ENCODE results near the gene PREX1.
"Not testable (repeated sequence)": the region's sequence is repeated elsewhere in the genome, so short reads cannot be mapped to it uniquely, and the experiment has no call there.

The PREX1 gene

DNA sequence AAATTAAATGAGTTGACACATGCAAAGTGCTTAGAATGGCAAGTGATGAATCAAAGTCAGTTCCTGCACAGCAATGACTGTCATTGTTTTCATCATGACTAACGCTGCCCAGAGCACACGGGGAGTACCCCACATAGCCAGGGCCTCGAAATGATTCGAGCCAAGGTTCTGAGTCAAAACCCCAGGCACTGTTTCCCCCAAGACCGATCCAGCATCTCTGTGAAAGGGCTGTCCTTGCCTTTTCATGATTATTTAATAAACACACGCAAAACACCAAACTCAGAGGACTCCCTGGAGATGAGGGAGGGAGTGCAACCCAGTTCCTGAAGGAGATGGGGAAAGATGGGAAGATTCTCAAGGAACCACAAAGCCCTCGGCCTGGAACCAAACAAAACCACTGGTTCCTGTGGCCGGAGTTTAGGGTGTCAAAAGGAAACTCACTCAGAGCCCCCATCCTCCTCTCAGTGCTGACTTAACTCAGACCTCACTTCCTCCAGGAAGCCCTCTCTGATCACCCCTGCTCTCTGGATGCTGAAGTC, 3.8 kb downstream of the PREX1 start:
- FAIRE-seq: no peak

DNA sequence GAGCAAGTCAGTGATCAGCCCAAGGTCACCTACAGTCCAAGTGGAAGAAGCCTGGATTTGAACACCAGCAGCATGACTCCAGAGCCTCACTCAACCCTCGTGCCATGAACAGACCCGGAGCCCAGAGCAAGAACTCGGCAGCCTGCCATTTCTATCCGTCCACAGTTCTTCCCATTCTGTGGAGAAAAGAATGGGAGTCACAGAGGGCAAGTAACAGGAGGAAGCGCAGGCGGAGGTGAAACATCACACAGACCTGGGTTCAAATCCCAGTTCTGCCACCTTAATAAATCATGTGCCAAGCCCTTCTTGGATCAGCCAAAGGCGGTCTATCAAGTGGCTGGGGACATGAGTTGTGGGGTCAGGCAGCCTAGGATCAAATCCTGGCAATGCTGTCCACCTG, 4.3 kb downstream of the PREX1 start:
- no peak for FAIRE-seq

DNA sequence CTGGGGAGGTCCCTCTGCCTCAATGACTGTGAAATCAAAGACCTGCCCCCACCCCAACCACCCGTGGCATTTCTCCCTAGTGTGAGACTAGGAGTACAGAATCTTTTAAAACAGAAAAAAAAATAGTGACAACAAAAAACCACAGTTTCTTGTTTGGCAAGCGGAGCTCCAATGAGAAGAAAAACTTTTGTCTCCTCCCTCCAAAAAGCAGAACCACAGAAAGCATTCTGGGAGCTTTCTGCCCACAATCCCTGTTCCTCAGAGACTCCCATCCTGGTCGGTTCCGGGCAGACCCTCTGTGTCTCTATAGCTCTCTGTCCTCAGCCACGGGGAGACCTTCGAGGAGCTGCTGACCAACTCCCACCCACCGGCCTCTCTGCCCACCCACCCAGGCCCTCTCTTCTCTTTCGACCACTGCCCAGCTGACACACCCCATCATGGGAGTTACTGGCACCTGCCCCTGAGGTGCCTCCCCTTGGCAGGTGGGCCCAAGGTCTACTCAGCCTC, 4.9 kb downstream of the PREX1 start:
- no peak for FAIRE-seq

DNA sequence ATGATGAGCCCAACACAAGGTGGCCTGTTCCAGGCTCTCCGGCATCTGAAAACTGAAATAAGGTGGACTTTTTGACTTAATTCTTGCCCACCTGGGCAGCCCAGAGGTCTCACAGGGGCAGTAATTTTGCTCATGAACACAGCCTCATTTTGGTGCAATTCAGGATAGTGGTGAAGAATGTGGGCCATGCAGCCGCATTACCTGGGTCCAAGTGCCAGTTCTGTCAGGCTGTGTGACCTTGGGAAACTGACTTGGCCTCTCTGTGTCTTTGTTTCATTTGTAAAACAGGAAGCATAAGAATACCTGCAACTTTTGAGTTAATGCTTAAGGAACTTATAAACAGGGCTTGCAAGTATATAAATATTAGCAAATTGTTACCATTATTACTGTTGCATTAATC, 5.6 kb downstream of the PREX1 start:
- no peak for FAIRE-seq

DNA sequence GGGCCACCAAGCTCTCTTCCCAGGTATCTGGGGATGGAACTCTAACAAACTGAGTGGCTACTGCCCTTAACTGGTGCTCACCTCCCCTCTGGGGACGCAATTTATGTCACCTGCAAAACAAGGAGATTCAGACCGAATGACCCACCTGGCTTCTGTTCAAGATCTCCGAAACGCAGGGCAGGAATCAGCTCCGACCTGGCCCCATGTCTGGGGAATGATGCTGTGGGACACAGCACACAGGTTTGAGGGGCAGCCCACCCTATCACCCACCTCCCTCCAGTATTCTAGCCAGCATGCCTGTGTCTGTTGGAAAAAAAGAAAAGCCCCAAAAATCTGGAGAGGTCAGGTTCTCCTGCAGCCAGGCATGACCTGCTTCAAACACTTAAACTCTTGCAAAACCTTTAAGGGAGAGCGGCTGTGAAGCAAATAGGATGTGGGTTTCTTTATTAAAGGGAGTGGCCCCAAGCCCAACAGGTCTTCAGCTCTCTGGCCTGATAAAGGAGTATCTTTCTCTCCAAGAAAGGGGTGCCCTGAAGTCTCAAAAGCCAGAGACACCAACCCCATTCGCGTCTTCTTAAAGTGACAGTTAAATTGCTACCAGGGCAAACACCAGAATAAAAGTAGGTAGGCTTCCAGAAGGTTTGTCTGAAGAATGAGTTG, 6.4 kb downstream of the PREX1 start:
- no peak for FAIRE-seq

DNA sequence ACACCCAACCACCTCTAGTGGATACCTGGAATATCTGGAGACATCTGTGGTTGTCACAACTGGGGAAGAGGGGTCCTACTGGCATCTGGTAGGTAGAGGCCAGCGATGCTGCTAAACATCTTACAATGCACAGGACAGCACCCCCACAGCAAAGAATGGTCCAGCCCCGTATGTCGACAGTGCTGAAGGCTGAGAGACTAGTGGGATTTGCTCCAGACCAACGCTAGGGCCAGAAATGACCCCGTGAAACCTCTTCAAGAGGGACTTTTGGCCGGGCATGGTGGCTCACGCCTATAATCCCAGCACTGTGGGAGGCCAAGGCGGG, 7.2 kb downstream of the PREX1 start:
- no peak for FAIRE-seq

DNA sequence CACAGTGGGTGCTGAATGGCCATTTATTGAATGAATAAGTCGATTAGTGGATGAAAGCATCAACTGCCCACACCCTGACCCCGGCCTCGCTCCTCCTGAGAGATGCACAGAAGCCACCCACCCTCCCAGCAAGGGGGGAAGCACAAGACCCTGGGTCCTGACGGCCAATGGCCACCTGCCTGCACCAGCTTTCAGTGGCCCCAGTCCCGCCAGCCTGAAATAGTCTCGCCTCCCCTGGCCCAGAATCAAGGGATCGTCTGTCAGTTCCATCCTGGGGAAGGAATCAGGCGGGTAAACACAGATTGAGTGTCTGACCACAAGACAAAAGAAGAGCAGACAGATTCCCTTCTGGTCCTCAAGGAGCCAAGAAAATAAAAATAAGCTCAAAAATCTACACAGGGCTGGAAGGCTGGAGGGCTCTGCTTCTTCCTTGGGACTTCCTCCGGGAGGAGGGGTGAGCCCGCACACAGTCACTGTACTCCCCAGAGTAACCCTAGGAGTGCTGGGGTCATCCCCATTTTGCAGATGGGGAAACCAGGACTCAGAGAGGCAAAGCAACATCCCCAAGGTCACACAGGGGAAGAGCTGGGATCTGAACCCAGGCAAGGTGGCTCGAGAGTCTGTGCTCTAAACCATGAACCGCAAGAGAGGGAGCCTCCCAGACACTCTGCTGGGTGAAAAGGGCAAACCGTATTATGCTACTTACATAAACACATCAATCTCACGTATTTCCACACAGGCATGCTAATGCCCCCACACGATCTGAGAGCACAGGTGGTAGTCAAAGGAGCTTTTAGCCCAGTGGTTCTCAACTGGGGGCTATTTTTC, 7.8 kb downstream of the PREX1 start:
- no peak for FAIRE-seq

DNA sequence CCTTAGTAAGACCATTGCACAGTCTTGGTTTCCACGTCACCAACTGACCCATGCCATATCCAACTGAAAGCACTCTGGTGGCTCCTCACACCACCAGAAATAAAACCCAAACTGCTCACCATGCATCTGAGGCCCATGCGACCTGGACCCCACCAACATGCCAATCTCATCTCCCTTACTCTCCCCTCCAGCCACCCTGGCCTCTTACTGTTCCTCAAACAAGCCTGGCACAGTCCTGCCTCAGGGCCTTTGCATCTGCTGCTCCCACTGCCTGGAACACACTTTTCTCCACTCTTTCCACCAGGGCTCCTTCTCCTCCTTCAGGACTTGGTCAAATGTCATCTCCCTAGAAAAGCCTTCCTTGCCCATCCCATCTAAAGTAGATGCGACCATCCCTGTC, 8.7 kb downstream of the PREX1 start:
- FAIRE-seq: no peak

DNA sequence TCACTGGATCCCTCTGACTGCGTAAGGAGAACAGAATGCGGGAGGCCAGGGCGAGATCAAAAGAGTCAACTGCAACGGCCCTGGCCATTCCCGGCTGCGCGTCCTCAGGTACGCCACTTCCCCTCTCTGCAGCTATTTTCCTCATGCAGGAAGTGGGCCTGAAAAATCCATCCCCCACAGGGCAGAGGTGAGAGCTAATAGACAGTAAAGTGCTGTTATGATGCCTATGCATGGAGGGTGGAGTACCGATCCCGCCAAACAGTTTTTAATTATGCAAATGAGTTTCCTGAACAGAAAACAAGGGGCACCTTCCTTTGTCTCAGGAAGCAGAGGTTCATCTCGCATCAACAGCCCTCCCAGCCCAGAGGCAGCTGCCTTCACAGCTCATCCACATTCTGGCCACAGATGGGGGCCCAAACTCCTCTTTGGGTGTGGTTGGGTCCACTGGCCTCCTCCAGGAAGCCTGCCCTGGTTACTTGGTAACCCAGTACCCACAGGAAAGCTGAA, 9.3 kb downstream of the PREX1 start:
- no peak for FAIRE-seq

GRCh38 chr20:48818031-48818370, 9.8 kb downstream of the PREX1 start:
- FAIRE-seq: no peak

DNA sequence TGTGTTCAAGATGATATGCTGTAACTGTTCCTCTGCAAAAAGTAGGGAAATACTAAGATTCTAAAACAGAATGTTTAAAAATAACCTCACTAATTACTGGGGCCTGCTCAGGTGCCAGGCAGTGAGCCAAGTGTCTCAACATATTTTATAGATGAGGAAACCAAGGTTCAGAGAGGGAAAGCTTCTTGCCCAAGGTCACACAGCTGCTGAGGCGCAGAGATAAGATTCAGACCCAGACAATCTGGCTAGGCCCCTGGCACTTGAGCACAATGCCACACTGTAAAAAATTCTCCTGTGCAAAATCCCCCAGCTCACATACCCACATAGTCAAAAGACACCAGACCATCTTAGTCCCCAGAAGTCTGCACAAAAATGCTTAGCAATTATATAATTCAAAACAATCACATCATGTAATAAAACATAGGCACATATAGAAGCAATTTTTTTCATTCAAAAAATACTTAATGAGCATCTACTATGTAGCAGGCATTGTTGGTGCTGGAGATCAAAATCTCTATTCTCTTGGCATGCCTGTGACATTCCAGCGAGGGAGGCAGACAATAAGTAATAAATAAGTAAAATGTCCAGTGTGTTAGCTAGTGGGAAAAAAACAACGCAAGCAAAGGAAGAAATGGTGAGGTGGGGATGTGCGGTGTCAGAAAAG, 10.3 kb downstream of the PREX1 start:
- FAIRE-seq: no peak

- FAIRE-seq: no peak
Measured at GRCh38 chr20:48816282-48817205, 11.3 kb downstream of the PREX1 start.

- FAIRE-seq: no peak
Measured at GRCh38 chr20:48815537-48815936, 12.3 kb downstream of the PREX1 start.

GRCh38 chr20:48814633-48815032, 13.2 kb downstream of the PREX1 start:
- FAIRE-seq: no peak

DNA sequence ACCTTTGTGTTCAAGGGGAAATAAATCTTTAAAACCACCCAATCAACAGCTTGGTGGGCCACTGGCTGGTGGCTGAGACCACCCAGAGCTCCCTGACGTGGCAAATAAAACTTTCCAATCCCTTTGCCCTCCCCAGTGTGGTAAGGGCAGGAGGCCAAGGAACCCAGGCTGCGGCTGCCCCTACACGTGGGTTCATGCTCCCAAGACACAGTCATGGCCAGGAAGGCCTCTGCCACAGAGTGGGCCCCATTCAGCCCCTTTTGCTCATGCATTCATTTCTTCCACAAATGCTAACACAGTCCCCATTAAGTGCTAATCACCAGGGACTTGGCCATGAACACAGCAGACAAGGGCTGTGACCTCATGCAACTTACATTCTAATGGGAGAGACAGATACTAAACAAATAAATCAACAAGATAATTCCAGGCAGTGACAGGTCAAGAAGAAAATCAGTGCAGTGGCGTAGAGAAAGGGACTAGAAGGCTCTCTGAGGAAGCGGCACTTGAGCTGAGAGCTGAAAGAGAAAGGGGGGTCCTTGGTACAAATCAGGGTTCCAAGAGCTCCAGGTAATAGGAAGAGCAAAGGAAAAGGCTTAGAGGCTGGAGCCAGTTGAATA, 13.8 kb downstream of the PREX1 start:
- no peak for FAIRE-seq

GRCh38 chr20:48813446-48813747, 14.4 kb downstream of the PREX1 start:
- no peak for FAIRE-seq

GRCh38 chr20:48812600-48813445, 15.0 kb downstream of the PREX1 start:
- no peak for FAIRE-seq

DNA sequence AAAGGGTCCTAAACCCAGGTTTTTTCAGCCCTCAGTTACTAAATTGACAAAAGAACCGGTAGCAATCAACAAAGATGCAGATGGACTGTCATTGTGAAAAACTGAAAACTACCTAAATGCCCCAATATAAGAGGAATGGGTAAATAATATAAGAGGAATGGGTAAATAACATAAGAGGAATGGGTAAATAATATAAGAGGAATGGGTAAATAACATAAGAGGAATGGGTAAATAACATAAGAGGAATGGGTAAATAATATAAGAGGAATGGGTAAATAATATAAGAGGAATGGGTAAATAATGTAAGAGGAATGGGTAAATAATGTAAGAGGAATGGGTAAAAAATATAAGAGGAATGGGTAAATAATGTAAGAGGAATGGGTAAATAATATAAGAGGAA, 15.7 kb downstream of the PREX1 start:
- FAIRE-seq: not testable (repeated sequence)

DNA sequence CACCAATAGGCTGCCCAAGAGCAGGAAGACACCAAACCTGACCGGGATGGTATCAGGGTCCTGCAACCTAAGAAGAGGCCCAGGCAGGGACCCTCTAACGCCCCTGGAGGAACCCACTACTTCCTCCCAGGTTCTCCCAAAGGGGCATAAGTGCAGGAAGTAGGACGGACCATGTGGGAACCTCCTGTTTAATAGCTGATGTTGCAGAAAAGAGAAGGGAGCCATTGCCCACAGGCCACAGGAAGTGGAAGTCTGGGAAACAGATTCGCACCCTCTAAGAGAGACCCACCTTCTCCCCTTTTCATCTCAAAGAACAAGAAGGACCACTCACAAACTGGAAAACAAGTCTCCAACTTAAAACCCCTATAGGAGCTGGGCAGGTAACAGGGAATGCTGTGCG, 18.1 kb downstream of the PREX1 start:
- no peak for FAIRE-seq

DNA sequence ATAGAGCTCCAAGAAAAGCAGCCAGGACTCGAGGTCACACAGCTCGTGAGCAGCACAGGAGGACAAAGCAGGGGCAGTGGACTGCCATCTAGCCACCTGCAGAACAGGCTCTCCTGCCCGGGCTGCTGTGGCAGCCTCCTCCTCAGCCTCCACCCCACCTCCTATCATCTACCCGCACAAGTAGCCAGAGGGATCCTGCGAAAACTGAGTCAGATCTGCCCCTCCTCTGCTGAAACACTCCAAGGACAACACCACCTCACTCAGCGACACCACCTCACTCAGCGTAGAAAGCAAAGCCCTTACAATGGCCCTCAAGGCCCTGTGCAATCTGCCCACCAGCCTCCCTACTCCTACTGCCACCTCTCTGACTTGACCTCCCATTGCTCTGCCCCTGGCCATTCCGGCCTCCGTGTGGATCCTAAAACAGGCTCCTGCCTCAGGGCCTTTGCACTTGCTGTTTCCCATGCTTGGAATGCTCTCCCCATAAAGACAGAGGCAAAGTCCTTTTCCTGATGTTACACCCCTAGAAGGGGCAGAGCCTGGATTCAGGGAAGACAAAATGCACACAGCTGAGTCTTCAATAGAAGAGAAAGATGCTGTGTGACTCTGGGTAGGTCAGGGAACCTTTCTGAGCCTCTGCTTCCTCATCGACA, 19.3 kb downstream of the PREX1 start:
- FAIRE-seq: no peak
